ENCODE results near the gene PITX1.

PITX1 gene

GRCh38 chr5:135010502-135011354, 23.3 kb downstream of the PITX1 start:
- Histone ChIP-seq H3K4me2 (ENCODE audit: low read depth, low read length, poor library complexity, severe bottlenecking) (no peak overlapping the region), H3K9me2 (replicated peaks; ENCODE audit: insufficient read depth, low read length) (no peaks in the 10 kb centered on the region), H3K9me3 (ENCODE audit: insufficient read depth, low read length) (no peaks in the 10 kb centered on the region), H2AFZ (ENCODE audit: low read depth, low read length, severe bottlenecking) (no peak overlapping the region), H3K9ac (ENCODE audit: low read length) (no peak overlapping the region), H3F3A (ENCODE audit: insufficient read depth) (no peaks in the 10 kb centered on the region), H4K20me1 (ENCODE audit: low read depth, low read length) (no peaks in the 10 kb centered on the region), H3K27me3 (ENCODE audit: low read length) (no peaks in the 10 kb centered on the region), H3K27ac (ENCODE audit: low read depth, low read length) (no peak overlapping the region), H3K36me3 (ENCODE audit: low read length) (no peaks in the 10 kb centered on the region), H3K4me3 (ENCODE audit: insufficient read depth, low read length, poor library complexity, severe bottlenecking) (no peak overlapping the region), H3K79me2 (ENCODE audit: insufficient read depth, low read length) (no peaks in the 10 kb centered on the region)
- TF ChIP-seq EZH2phosphoT487 (conservative IDR thresholded peaks at IDR 0.05; ENCODE audit: low read length) (no peak), CTCF (IDR thresholded peaks at IDR 0.05; ENCODE audit: insufficient read depth, low read length, poor library complexity, severe bottlenecking) (peak; percentile 16)

GRCh38 chr5:135009736-135010501, 24.1 kb downstream of the PITX1 start:
- TF ChIP-seq EZH2phosphoT487 (conservative IDR thresholded peaks at IDR 0.05; ENCODE audit: low read length) (no peak), CTCF (IDR thresholded peaks at IDR 0.05; ENCODE audit: insufficient read depth, low read length, poor library complexity, severe bottlenecking) (no peak)
- no peak overlapping the region for H3K4me3 ChIP-seq (ENCODE audit: insufficient read depth, low read length, poor library complexity, severe bottlenecking)
- no peaks in the 10 kb centered on the region for H3K27me3 ChIP-seq (ENCODE audit: low read length)
- H3K4me2 ChIP-seq (ENCODE audit: low read depth, low read length, poor library complexity, severe bottlenecking), result no peak overlapping the region
- no peaks in the 10 kb centered on the region for H4K20me1 ChIP-seq (ENCODE audit: low read depth, low read length)
- H3K27ac ChIP-seq (ENCODE audit: low read depth, low read length), result no peak overlapping the region
- H2AFZ ChIP-seq (ENCODE audit: low read depth, low read length, severe bottlenecking), result no peak overlapping the region
- H3K79me2 ChIP-seq (ENCODE audit: insufficient read depth, low read length), result no peaks in the 10 kb centered on the region
- H3K9ac ChIP-seq (ENCODE audit: low read length), result no peak overlapping the region
- H3K9me3 ChIP-seq (ENCODE audit: insufficient read depth, low read length), result no peaks in the 10 kb centered on the region
- no peaks in the 10 kb centered on the region for H3K9me2 ChIP-seq (replicated peaks; ENCODE audit: insufficient read depth, low read length)
- H3K36me3 ChIP-seq (ENCODE audit: low read length), result no peaks in the 10 kb centered on the region
- H3F3A ChIP-seq (ENCODE audit: insufficient read depth), result no peaks in the 10 kb centered on the region

- Histone ChIP-seq H3K4me3 (ENCODE audit: insufficient read depth, low read length, poor library complexity, severe bottlenecking) (no peak overlapping the region), H3K27me3 (ENCODE audit: low read length) (no peaks in the 10 kb centered on the region), H4K20me1 (ENCODE audit: low read depth, low read length) (no peaks in the 10 kb centered on the region), H3F3A (ENCODE audit: insufficient read depth) (no peaks in the 10 kb centered on the region), H2AFZ (ENCODE audit: low read depth, low read length, severe bottlenecking) (no peak overlapping the region), H3K27ac (ENCODE audit: low read depth, low read length) (no peak overlapping the region), H3K9me2 (replicated peaks; ENCODE audit: insufficient read depth, low read length) (no peaks in the 10 kb centered on the region), H3K9ac (ENCODE audit: low read length) (no peak overlapping the region), H3K36me3 (ENCODE audit: low read length) (no peaks in the 10 kb centered on the region), H3K4me2 (ENCODE audit: low read depth, low read length, poor library complexity, severe bottlenecking) (no peak overlapping the region), H3K9me3 (ENCODE audit: insufficient read depth, low read length) (no peaks in the 10 kb centered on the region), H3K79me2 (ENCODE audit: insufficient read depth, low read length) (no peaks in the 10 kb centered on the region)
- TF ChIP-seq EZH2phosphoT487 (conservative IDR thresholded peaks at IDR 0.05; ENCODE audit: low read length) (no peak), CTCF (IDR thresholded peaks at IDR 0.05; ENCODE audit: insufficient read depth, low read length, poor library complexity, severe bottlenecking) (no peak)
Observed at GRCh38 chr5:135008981-135009735, 24.9 kb downstream of the PITX1 start.
